NCI-H446 treated with DMSO at 0.1 percent for 48 hours (cell line): ENCODE results near the gene NRSN1.
A peak's percentile ranks its signal among the peaks of the same experiment; 100 is the strongest.
"Not testable (repeated sequence)": the region's sequence is repeated elsewhere in the genome, so short reads cannot be mapped to it uniquely, and the experiment has no call there.

Experiments used
- DNase-seq: peaks from one replicate; lab custom pipeline; 2025; lab: John Stamatoyannopoulos, UW

NRSN1 gene

DNA sequence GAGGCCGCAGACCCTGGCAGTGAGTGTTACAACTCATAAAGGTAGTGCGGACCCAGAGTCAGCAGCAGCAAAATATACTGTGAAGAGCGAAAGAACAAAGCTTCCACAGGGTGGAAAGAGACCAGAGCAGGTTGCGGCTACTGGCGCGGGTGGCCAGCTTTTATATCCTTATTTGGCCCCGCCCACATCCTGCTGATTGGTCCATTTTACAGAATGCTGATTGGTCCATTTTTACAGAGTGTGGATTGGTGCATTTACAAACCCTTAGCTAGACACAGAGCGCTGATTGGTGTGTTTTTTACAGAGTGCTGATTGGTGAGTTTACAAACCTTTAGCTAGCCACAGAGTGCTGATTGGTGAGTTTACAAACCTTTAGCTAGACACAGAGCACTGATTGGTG is 16.7 kb downstream of the NRSN1 start:
- DNase-seq: not testable (repeated sequence)

DNA sequence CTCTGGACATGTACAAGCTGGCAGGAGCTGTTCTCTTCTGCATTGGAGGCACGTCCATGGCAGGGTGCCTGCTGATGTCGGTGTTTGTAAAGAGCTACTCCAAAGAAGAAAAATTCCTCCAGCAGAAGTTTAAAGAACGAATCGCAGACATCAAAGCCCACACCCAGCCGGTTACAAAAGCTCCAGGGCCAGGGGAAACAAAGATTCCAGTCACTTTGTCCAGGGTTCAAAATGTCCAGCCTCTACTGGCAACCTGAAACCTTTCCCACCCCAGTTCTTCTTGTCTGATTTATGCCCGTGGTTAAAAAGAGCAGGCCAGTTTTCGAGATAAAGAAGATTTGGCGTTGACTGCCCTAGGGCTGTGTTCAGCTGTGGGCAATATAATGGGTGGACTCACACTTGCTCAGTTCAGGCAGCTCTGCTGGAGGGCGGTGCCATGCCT is 19.7 kb downstream of the NRSN1 start:
- no peak for DNase-seq

DNA sequence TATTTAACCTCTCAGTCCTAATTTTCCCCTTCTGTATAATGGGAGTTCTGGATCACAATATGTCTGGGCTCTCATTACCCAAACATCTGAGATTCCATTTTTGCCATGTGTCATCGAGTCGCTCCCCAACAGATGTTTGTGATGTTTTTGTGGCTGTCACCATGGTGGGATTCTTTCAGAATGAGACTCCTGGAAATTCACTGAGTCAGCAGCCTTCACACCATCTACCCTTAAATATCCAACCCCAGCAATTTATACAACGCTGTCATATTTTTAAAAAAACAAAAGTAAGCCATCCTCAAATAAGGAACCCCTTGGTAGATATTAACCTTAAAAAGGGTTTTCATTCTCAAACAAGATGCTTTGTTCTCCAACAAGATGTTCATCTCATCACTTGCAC is 20.9 kb downstream of the NRSN1 start:
- no peak for DNase-seq

DNA sequence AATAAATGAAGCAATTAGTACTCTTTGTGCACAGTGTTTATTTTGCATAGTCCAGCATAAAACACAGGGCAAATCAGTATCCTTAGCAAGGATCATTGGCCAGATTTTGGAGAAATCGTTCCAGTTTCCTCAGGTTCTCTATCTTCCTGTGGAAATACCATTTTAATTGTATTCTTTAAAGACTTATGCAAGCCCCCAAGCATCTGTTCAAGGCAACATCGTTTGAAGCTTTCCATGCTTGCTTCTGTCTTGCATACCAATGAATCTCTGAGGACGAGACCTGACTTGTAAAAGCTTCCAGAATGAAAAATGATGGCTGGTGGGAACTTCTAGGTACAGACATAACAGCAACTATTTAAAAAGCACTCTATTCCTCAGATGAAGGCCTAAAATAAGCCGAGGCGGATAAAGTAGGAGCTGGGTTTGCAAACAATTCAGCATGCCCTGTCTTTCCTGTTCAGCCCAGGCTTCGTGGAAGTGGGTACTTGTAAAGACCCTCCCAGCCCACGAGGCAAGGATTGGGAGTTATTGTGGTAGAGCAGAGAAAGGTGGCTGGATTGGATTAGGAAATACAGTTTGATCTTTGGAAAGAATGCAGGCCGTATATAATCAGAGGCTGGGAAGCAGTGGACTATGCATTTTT is 21.6 kb downstream of the NRSN1 start:
- no peak for DNase-seq

DNA sequence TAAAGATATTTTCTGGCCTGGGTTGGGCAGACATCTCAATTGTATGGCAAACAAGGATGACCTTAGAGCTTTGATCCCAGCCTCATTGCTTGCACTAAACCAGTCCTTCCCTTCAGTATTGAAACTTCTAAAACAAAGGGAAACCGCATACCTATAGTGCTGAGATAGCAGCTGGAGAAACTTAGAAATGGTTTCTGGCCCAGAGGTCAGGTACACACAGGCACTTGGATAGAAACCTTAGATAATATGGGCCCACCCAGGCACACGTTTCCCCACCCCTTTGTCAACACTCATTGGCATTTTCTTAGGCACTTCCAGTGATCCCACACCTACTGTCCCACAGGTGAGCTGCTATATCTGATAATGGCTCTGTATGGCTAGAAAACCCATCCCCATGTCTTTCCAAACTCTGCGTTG is 22.1 kb downstream of the NRSN1 start:
- no peak for DNase-seq

DNA sequence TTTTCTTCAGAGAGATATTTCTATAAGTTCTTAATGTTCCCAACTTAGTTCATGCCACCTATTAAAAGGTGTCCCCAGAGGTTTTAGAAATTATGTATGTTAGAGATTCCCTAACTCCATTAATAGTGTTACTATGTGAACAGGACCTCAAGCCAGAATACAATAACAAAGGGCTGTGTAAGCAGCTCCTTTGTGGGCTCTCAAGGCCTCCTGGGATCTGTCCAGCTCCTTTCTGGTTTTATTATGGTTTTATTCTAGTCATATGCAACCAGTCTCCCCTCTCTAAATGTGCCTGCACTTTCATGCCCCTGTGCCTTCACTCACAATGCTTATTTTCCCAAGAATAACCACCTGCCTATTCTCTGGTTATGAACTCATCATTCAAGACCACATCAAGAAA is 22.7 kb downstream of the NRSN1 start:
- no peak for DNase-seq

DNA sequence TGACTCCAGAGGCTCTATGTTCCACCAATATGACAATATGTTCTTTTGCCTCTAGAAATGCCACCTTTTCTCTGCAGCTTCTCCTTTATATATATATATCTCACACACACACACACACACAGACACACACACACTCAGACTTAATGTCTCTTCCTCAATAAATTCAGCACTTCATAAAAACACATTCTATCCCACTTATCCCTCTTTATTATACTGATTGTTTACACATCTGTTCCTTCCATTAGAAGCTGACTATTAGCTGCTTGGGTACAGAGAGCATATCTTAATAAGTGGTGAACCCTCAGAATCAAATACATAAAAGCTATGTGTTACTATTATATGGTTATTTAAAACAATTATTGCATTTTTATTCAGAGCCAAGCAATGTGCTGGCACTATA is 23.3 kb downstream of the NRSN1 start:
- DNase-seq: no peak

DNA sequence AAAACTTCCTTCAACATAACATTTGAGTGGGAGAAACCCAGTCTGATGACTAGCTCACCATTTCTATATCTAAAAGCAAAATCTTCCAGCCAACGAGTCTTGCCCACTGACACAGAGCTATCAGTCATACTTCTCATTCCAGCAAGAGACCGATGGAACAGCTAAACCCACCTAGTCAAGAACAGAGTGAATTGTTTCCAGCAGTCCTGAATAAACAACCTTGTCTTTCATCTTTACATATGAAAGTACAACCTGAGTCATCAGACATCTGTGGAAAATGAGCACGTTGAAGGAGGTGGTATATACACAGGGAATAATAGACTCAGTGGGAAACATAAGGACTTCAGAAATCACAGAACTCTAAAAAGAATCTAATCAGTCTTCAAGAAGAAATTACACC is 23.8 kb downstream of the NRSN1 start:
- DNase-seq: no peak

DNA sequence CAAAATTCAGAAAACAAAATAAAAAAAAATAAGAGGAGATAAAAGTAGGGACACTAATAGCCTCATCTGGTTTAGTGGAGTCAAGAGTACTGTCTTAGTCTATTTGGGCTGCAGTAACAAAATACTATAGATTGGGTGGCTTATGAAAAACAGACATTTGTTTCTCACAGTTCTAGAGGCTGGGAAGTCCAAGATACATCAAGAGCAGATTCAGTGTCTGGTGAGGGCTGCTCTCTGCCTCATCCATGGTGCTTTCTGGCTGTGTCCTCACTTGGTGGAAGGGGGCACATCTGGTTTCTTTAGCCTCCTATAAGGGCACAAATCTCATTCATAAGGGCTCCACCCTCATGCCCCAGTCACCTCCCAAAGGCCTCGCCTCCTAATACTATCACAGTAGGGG is 26.0 kb downstream of the NRSN1 start:
- no peak for DNase-seq

DNA sequence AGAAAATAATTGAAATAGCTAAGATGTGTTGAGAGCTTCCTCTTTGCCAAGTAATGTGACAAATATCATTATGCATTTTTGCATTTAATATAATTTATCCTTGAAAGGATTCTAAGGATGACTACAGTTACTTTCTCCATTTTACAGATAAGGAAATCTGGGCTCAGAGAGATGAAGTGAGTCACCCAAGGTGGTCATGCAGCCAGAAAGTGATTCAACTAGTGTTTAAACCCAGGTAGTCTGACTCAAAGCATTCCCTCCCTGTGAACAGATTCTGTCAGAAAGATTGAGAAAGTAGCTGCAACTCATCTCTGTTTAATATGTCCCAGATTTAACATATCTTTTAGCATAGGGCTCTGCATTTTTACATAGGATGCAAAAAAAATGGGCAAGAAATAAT is 28.1 kb downstream of the NRSN1 start:
- no peak for DNase-seq

DNA sequence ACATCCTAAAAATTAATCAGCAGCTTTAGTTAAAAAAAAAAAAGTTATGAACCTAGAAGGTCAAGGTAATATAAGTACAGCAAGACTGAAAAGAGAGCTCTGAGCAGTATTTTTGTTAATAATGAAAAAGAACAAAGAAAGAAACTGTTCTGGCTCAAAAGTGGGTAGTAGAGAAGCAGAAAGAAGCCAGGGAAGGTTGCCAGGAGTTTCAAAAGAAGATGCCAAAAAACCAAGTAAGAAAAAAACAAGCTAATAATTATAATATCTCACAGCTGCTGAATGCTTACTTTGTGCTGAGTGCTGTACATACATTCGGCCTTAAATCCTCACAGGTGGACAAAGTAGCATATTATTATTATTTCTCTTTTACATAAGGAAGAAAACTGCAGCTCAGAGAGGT is 31.9 kb downstream of the NRSN1 start:
- peak; percentile 79 for DNase-seq

DNA sequence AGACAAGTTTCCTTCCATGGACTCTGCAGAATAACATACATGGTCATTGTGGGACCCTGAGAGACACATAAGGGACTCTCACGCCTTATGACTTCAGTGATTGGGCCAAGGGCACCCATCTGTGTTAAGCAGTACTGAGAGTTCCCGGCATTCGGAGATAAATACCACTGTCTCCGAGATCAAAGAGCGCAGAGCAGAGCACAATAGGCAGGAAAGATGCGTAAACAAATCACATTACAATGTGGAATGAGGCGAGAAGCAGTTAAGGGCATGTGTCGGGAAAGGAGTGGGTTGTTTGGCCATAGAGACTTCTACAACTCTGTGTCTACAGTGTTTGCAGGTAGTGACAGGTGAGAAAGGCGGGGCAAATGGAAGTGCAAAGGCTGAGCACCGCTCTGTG is 57.6 kb downstream of the NRSN1 start:
- no peak for DNase-seq

DNA sequence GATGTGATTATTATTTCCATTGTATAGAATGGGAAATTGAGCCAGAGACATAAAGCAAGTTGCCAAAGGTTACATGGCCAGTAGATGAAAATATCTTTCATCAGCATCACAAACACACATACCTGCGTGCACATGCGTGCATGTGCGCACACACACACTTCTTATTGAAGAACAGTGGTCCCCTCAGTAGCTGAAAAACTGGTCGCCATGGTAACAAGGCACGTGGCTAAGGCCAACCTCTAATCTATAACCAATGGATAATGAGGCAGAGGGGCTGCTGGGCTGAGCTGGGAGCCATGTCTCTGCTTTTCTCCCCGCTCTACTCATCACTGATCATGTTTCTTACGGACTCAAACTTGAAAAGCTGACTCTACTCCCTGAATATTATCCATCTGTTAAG is 60.3 kb downstream of the NRSN1 start:
- DNase-seq: no peak

DNA sequence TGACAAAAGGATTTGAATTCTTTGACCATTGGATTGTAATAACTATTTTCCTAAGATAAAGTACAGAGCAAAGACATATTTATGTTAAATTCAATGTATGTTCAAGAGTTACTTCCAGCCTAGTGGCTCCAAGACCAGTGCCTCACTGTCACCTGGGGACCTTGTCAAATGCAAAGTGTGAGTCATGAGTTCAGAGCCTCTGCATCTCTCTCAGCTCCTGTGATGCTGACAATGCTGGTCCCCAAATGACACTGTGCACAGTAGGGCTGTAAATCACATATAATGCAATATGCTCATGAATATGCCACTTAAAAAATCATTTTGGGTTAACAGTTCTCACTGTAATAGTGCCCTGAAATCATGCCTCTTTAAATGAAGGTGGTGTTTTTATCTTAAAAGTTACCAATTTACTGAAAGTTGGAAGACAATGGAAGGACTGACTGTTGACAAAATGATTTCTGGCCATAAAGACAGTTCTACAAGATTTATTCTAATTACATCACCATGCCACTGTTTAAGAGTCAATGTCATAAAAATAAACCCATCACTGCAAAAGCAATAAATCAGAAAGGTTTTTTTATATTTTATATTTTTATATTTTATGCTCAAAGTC is 62.1 kb downstream of the NRSN1 start:
- no peak for DNase-seq

DNA sequence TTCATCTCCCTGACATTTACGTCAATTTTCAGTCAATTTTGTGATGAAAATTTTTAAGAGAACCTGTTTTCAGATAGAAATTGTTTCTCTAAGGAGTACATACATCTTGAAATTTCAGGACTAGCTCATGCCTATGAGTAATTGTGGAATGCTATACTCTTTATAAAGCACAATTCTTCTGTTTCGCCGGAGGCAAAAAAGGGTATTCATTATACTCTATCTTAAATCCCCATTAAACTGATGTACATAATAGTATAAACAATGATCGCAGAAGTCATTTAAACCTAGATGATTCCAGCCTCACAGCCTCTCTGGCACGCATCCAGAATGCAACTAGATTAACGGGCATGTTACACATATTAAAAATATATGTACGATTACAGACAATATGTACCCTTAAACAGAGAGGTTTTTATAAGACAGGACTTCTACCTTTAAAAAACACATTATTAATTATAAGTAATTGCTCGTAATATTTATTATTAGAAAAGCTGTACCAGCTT is 62.6 kb downstream of the NRSN1 start:
- no peak for DNase-seq

DNA sequence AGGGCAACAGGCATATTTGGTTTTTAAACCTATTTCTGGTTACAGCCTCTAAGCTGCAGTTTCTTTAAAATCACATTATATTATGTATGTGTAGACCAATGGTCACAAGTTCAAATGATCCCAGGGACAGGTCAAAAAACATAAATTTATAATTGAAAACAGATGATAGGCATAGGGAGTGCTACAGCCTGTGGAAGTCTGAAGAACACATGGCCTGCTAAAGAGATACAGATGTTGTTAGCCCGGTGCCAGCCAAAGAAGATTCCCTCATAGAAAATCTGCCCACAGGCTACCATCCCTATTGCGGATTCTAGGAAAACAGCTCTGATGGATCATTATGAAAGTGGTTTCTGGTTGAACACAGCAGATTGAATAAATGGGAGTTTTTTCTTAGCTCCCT is 65.3 kb downstream of the NRSN1 start:
- DNase-seq: no peak

DNA sequence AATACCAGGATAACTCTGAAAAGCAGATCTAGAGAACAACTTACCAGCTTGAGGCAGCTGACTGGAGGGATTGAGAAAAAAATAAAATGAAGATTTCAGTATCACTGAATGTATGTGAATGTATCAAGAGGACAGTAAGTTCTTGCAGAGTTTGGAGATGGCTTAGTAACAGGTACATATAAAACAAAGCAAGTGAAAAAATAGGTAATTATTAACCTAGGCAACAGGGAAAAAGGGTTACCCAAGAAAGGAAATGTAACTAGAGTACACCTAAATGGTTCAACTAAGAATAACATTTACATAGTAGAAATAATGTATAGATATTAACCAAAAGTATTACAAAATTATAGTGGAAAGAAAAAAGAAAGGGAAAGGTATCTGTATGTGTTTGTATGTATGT is 67.3 kb downstream of the NRSN1 start:
- DNase-seq: no peak

DNA sequence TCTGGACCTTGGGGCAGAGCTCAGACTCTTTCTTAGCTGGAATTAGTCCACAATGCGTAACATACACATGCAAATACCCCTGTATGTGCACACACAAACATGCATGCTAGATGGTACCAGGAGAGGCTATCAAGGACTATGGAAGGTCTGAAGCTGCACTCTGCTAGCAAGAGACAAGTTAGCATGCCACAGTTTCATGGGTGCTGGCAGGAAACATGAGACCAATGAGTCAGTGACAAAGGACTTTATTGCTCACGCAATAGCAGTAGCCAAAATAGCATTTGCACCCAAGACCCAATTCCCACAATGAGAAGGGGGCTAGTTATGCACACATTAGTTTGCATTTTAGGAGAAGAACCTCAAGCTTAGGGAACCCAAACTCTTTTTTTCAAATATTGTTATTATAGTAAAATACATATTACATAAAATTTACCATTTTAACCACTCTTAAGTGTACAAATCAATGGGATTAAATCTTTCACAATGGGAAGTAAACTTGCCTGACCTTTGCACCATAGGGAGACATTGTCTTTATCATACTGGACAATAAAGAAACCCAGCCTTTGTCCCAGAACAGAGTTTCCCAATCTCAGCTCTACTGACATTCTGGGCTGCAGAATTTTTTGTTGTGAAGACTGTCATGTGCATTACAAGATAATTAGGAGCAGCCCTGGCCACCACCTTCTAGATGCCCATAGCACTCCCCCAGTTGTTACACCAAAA is 69.1 kb downstream of the NRSN1 start:
- DNase-seq: no peak

DNA sequence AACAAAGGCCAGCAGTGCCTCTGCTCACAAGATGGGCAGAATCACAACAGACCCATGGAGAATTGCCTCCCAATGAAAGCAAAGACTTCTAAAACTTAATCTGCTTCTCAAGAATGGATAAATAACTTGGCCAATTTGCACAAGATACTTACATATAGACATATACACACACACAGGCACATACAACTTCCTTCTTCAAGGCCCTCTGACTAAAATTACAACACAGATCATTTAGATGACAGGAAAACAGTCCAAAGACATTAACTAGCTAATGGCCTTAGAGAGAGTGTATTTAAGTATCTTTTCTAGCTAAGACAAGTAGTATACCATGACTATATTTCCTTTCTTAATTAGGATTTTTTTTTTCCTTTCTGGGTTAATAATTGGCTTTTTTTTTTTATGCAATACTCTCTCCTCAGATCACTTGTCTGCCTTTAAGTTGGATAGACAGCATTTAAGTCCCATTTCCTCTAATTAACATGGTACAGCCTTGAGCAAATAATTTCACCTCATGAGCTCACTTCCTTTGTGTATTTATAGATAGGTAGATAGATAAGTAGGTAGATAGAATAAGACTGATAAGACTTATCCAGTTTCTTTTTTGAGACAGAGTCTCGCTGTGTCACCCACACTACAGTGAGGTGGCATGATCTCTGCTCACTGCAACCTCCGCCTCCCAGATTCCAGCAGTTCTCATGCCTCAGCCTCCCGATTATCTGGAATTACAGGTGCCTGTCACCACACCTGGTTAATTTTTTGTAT is 70.0 kb downstream of the NRSN1 start:
- DNase-seq: no peak
